HCT116 (cell line): Measurements from ENCODE around the gene MOK. TPM values are rescaled to one million over a fixed set of nuclear protein-coding genes. Genes with fewer than 3 reads are reported as not detected.

Source experiments
- ATAC-seq: fragments of 200-7000 bp; cut with Tn5 transposase; 2 replicates; pipeline ENCODE4 v1.9.1; 2020; ENCODE audit warnings: mild to moderate bottlenecking, moderate library complexity
- BruUV-seq: library from RNA; stranded (reverse); fragments of 400-500 nt; replicated peaks from 2 replicates; lab custom pipeline; 2021; lab: Mats Ljungman, UMichigan
- CTCF ChIA-PET: fragments of 300-600 bp; sonication (Branson Sonifier 250); formaldehyde crosslinking; loops from one replicate; lab custom pipeline; 2021; ENCODE audit warnings: antibody characterized with exemption; lab: Charles Lee
- POLR2A ChIA-PET: fragments of 300-600, 350-600 bp; sonication (Branson Sonifier 250); formaldehyde crosslinking; loops from one replicate; lab custom pipeline; 2021; ENCODE audit warnings: antibody characterized with exemption; lab: Charles Lee
- RAD21 ChIA-PET, 2 experiments: fragments of 300-600 bp; sonication (Branson Sonifier 250); formaldehyde crosslinking; loops; one replicate each; lab custom pipeline; 2023; ENCODE audit warnings: low total read pairs in 2 of 2; ENCODE audit not compliant: uncharacterized antibody in 2 of 2, unreplicated experiment in 2 of 2, low non-redundant PET in 1 of 2; lab: Charles Lee
- DNase-seq: peaks from one replicate; pipeline ENCODE4 v3.0.0-alpha.2; 2010; ENCODE audit warnings: low read depth, low spot score
- H2AFZ ChIP-seq: fragments of 200-600 bp; shearing (Covaris generic), sonication (generic); 2 replicates; pipeline ENCODE4 v1.6.1; 2017; ENCODE audit warnings: low read depth, mixed run types, mixed read lengths, antibody characterized with exemption, low read length; ENCODE audit not compliant: poor library complexity, severe bottlenecking
- H3K27ac ChIP-seq: 2 replicates; pipeline ENCODE4 v1.5.1; 2012; ENCODE audit warnings: low read depth, low read length
- H3K27me3 ChIP-seq: fragments of 200-600 bp; sonication (generic); 2 replicates; pipeline ENCODE4 v1.6.1; 2016; ENCODE audit warnings: mixed run types, low read length, mixed read lengths; ENCODE audit not compliant: insufficient read depth
- H3K36me3 ChIP-seq, 2 experiments: fragments of 200-500 bp in 1 of 2; fragments of 200-600 bp in 1 of 2; sonication (Bioruptor generic) in 1 of 2; sonication (generic) in 1 of 2; 2 replicates each; pipeline versions ENCODE4 v1.5.1 to v1.6.1; 2014 to 2016; ENCODE audit warnings: low read length in 2 of 2, inconsistent platforms in 1 of 2, mixed read lengths in 1 of 2, mixed run types in 1 of 2; ENCODE audit not compliant: insufficient read depth in 2 of 2, control insufficient read depth in 1 of 2
- H3K4me1 ChIP-seq, 2 experiments: fragments of 200-600 bp in 1 of 2; sonication (generic) in 1 of 2; 2 replicates each; pipeline versions ENCODE4 v1.5.1 to v1.6.1; 2012 to 2017; ENCODE audit warnings: low read length in 2 of 2, inconsistent platforms in 1 of 2, mild to moderate bottlenecking in 1 of 2, mixed read lengths in 1 of 2, mixed run types in 1 of 2, moderate library complexity in 1 of 2; ENCODE audit not compliant: insufficient read depth in 2 of 2, control insufficient read depth in 1 of 2
- H3K4me2 ChIP-seq: fragments of 200-600 bp; sonication (generic); 2 replicates; pipeline ENCODE4 v1.6.1; 2017; ENCODE audit warnings: mixed run types, low read length, mixed read lengths
- H3K4me3 ChIP-seq, 2 experiments: fragments of 200-600 bp in 1 of 2; sonication (generic) in 1 of 2; replicated peaks in 1 of 2; 2 replicates each; pipeline ENCODE4 v1.5.1; 2011 to 2016; ENCODE audit warnings: low read length in 2 of 2, control low read depth in 1 of 2, low read depth in 1 of 2, mild to moderate bottlenecking in 1 of 2, mixed read lengths in 1 of 2, mixed run types in 1 of 2
- H3K79me2 ChIP-seq: fragments of 200-600 bp; sonication (generic); 2 replicates; pipeline ENCODE4 v1.6.1; 2017; ENCODE audit warnings: mild to moderate bottlenecking, mixed run types, low read length, moderate library complexity, mixed read lengths; ENCODE audit not compliant: insufficient read depth
- H3K9ac ChIP-seq: fragments of 200-600 bp; sonication (generic); 2 replicates; pipeline ENCODE4 v1.6.1; 2016; ENCODE audit warnings: low read length, mixed read lengths
- H3K9me2 ChIP-seq: fragments of 200-600 bp; sonication (generic), shearing (Covaris generic); 2 replicates; pipeline ENCODE4 v1.6.1; 2017; ENCODE audit warnings: mixed run types, mild to moderate bottlenecking, moderate library complexity; ENCODE audit not compliant: insufficient read depth
- H3K9me3 ChIP-seq, 2 experiments: fragments of 200-500 bp in 1 of 2; fragments of 200-600 bp in 1 of 2; sonication (Bioruptor generic) in 1 of 2; sonication (generic) in 1 of 2; 2 replicates each; pipeline ENCODE4 v1.6.1; 2014 to 2017; ENCODE audit warnings: low read length in 2 of 2, mixed read lengths in 2 of 2, inconsistent platforms in 1 of 2, low read depth in 1 of 2, mild to moderate bottlenecking in 1 of 2, mixed run types in 1 of 2, moderate library complexity in 1 of 2; ENCODE audit not compliant: control insufficient read depth in 1 of 2, insufficient read depth in 1 of 2
- H4K20me1 ChIP-seq: fragments of 200-600 bp; sonication (generic), shearing (Covaris generic); 2 replicates; pipeline ENCODE4 v1.6.1; 2017; ENCODE audit warnings: mixed run types, mild to moderate bottlenecking, moderate library complexity; ENCODE audit not compliant: insufficient read depth
- ATF3 ChIP-seq: IDR thresholded peaks from 2 replicates; pipeline ENCODE4 v1.6.1; 2012
- CBX3 ChIP-seq: IDR thresholded peaks from 2 replicates; pipeline ENCODE4 v1.6.1; 2012; ENCODE audit warnings: low read depth
- ELF1 ChIP-seq: IDR thresholded peaks from 2 replicates; pipeline ENCODE4 v1.6.1; 2012; ENCODE audit warnings: low read depth, borderline replicate concordance
- EZH2 ChIP-seq: fragments of 200-600 bp; sonication (generic); IDR thresholded peaks from 2 replicates; pipeline ENCODE4 v1.6.1; 2017; ENCODE audit warnings: antibody characterized with exemption, mixed run types
- FOSL1 ChIP-seq: IDR thresholded peaks from 2 replicates; pipeline ENCODE4 v1.6.1; 2012; ENCODE audit warnings: low read depth
- JUND ChIP-seq: IDR thresholded peaks from 2 replicates; pipeline ENCODE4 v1.6.1; 2012
- POLR2AphosphoS5 ChIP-seq: IDR thresholded peaks from 2 replicates; pipeline ENCODE4 v1.6.1; 2011; ENCODE audit warnings: mild to moderate bottlenecking, low read depth, low read length, moderate library complexity
- RAD21 ChIP-seq: IDR thresholded peaks from 2 replicates; pipeline ENCODE4 v1.6.1; 2012; ENCODE audit warnings: low read depth, mild to moderate bottlenecking
- REST ChIP-seq: IDR thresholded peaks from 2 replicates; pipeline ENCODE4 v1.6.1; 2012; ENCODE audit warnings: low read depth
- SIN3A ChIP-seq: IDR thresholded peaks from 2 replicates; pipeline ENCODE4 v1.6.1; 2012; ENCODE audit warnings: low read depth
- SP1 ChIP-seq: IDR thresholded peaks from 2 replicates; pipeline ENCODE4 v1.6.1; 2012; ENCODE audit warnings: low read depth
- SRF ChIP-seq: IDR thresholded peaks from 2 replicates; pipeline ENCODE4 v1.6.1; 2012; ENCODE audit warnings: low read depth
- ZBTB33 ChIP-seq: IDR thresholded peaks from 2 replicates; pipeline ENCODE4 v1.6.1; 2011; ENCODE audit warnings: mild to moderate bottlenecking, low read length, moderate library complexity; ENCODE audit not compliant: insufficient replicate concordance; ENCODE audit errors: extremely low read depth
- ZFX ChIP-seq: fragments of 450-650 bp; IDR thresholded peaks from 2 replicates; pipeline ENCODE4 v1.6.1; 2017
- intact Hi-C: fragments of 100-400 bp; cut with micrococcal nuclease; formaldehyde crosslinking; loops from 2 replicates; pipeline ENCODE4 v1.10.0; 2022
- total RNA-seq: library from RNA; stranded (reverse); gene quantifications from one replicate; pipeline ENCODE4 v1.2.1, GENCODE V29; 2021; ENCODE audit not compliant: unreplicated experiment

MOK gene
- total RNA-seq, 1 experiment from 2014 or later: 9.4 TPM

- TF ChIP-seq ZBTB33: no peak
- no peak for TF ChIP-seq ATF3
- no peak for TF ChIP-seq SP1
- TF ChIP-seq SRF: no peak
- TF ChIP-seq SIN3A: no peak
- no peak for TF ChIP-seq RAD21
- TF ChIP-seq ZFX: no peak
- TF ChIP-seq EZH2: no peak
- no peak for TF ChIP-seq JUND
- TF ChIP-seq REST: no peak
Measured at GRCh38 chr14:102251161-102251560, 53.8 kb downstream of the MOK start (continued).

GRCh38 chr14:102250636-102251035 is 54.3 kb downstream of the MOK start:
- ChIA-PET CTCF (no interaction called here), RAD21 (no interaction called here), POLR2A (no interaction called here)
- intact Hi-C loops: no loop called here
- H3K27ac ChIP-seq: no peak overlapping the region
- no peaks in the 10 kb centered on the region for H3K36me3 ChIP-seq
- no peak overlapping the region for H3K4me2 ChIP-seq
- no peak overlapping the region for H3K4me3 ChIP-seq
- ATAC-seq (no peak), DNase-seq (no peak)
- peaks cover 0 to 4% of the 10 kb centered on the region in 2 experiments; a peak in 1 of 4 replicates for H3K4me1 ChIP-seq
- BruUV-seq: no TSS peak
- H2AFZ ChIP-seq: no peak overlapping the region
- no peak overlapping the region for H3K9ac ChIP-seq
- no peaks in the 10 kb centered on the region for H3K9me2 ChIP-seq
- H3K27me3 ChIP-seq: no peaks in the 10 kb centered on the region
- H3K79me2 ChIP-seq: no peaks in the 10 kb centered on the region
- H3K9me3 ChIP-seq: no peaks in the 10 kb centered on the region
- no peaks in the 10 kb centered on the region for H4K20me1 ChIP-seq
- no peak for TF ChIP-seq JUND
- no peak for TF ChIP-seq EZH2
- TF ChIP-seq SP1: no peak
- no peak for TF ChIP-seq ELF1
- TF ChIP-seq POLR2AphosphoS5: no peak
- TF ChIP-seq SRF: no peak
- no peak for TF ChIP-seq ATF3
- no peak for TF ChIP-seq ZBTB33
- no peak for TF ChIP-seq CBX3
- no peak for TF ChIP-seq FOSL1
